Measurements from ENCODE around the gene DNAH8. TPM values are rescaled to one million over a fixed set of nuclear protein-coding genes. Genes with fewer than 3 reads are reported as not detected.
"Not testable (repeated sequence)": the region's sequence is repeated elsewhere in the genome, so short reads cannot be mapped to it uniquely, and the experiment has no call there.

The DNAH8 gene
- total RNA-seq, 1 donor from 2014 or later = 0.32 TPM

- intact Hi-C loops (cut with micrococcal nuclease) = no loop called here
Measured at GRCh38 chr6:38877721-38878120, 162.6 kb downstream of the DNAH8 start.

DNA sequence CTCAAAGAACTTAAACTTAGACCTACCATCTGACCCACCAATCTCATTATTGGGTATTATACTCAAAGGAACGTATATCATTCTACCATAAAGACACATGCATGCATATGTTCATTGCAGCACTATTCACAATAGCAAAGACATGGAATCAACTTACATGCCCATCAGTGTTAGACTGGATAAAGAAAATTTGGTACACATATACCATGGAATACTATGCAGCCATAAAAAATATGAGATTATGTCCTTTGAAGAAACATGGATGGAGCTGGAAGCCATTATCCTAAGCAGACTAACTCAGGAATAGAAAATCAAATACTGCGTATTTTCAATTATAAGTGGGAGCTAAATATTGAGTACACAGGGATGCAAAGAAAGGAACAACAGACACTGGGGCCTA, 167.0 kb downstream of the DNAH8 start:
- intact Hi-C loops (cut with micrococcal nuclease) = no loop called here

- intact Hi-C loops (cut with micrococcal nuclease) = no loop called here
Measured at GRCh38 chr6:38897507-38897906, 182.4 kb downstream of the DNAH8 start.

- intact Hi-C loops (cut with micrococcal nuclease) = no loop called here
Measured at GRCh38 chr6:38901802-38902522, 186.9 kb downstream of the DNAH8 start.

DNA sequence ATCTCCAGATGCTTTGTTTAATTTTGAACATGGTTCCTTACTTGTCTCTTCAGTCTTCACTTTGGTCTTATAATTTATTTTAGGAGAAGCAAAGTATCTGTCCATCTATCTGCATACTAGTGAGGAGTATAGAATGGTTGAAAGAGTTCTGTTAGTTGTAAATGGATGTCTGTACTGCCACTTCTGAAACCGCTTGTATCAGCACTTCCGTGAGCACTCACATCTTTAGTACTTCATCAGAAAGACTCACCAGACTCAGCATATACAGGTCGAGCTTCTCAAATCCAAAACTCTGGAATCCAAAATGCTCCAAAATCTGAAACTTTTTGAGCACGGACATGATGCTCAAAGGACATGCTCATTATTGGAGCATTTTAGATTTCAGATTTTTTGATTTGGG, 191.5 kb downstream of the DNAH8 start:
- intact Hi-C loops (cut with micrococcal nuclease) = no loop called here

GRCh38 chr6:38907264-38907663, 192.2 kb downstream of the DNAH8 start:
- intact Hi-C loops (cut with micrococcal nuclease) = no loop called here

GRCh38 chr6:38909015-38909730, 194.1 kb downstream of the DNAH8 start:
- intact Hi-C loops (cut with micrococcal nuclease) = no loop called here

- intact Hi-C loops (cut with micrococcal nuclease) = no loop called here
Measured at GRCh38 chr6:38910207-38910606, 195.1 kb downstream of the DNAH8 start.

- intact Hi-C loops (cut with micrococcal nuclease) = no loop called here
Measured at GRCh38 chr6:38912378-38912777, 197.3 kb downstream of the DNAH8 start.

DNA sequence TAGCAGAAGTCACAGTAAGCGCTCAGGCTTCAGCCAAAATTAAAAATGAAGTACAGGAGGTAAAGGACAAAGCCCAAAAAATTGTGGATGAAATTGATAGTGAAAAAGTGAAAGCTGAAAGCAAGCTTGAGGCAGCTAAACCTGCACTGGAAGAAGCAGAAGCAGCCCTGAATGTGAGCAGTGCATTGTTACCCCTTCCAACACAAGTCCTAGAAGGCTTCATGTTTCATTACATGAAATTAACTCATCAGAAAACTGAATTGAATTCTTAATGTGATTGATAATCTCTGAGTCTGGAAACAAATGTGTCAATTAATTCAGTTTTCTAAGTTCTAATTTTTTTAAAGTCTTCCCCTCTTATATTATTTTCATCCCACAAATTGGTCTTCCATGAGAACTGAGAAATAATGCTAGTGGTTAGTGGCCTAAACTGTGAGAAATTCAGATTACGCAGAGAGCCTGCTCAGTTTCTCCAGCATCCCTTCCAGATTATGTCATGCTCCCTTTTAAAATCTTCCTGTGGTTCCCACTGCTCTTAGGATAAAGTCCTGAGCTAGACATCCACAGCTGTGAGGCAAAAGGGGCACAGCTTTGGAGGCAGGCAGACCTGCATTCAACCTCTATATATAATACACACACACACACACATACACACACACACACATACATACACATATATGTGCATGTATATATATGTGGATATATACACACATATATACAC, 200.3 kb downstream of the DNAH8 start:
- intact Hi-C loops (cut with micrococcal nuclease) = no loop called here

DNA sequence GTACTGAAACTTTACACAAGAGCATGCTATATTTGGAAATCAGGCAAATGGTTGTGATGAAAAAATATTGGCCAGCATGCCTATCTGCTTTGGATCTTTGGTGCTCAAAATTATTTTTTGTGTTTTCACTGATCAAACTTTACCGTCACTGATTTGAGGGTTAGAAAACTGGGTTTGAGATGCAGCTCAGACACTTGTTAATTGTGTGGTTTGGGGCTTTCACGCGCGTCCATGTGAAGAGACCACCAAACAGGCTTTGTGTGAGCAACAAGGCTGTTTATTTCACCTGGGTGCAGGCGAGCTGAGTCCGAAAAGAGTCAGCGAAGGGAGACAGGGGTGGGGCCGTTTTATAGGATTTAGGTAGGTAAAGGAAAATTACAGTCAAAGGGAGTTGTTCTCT, 206.4 kb downstream of the DNAH8 start:
- intact Hi-C loops (cut with micrococcal nuclease) = not testable (repeated sequence)

- intact Hi-C loops (cut with micrococcal nuclease) = no loop called here
Measured at GRCh38 chr6:38924791-38925509, 209.8 kb downstream of the DNAH8 start.

GRCh38 chr6:38929560-38929959, 214.4 kb downstream of the DNAH8 start:
- intact Hi-C loops (cut with micrococcal nuclease) = no loop called here

DNA sequence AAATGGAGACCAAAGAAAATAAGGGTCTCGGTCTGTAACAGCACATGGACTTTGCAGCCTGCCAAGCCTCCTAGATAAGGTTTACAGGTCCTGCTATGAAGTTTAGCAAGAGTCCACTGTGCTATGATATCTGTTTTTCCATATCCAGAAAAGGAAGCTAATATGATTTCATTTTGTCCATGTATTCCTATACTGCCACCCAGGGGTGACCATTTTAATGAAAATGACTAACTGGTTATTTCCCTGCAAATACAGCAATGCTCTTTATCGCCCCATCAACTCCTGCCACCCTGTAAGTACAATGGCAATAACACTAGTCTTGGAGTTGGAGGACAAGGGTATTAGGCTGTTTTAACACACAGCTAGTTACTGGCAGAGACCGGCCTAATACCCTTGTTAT, 218.3 kb downstream of the DNAH8 start:
- intact Hi-C loops (cut with micrococcal nuclease) = loop anchor here (1.0 kb wide), 1 partner anchor 61 kb away; no protein-coding TSS in a partner anchor

DNA sequence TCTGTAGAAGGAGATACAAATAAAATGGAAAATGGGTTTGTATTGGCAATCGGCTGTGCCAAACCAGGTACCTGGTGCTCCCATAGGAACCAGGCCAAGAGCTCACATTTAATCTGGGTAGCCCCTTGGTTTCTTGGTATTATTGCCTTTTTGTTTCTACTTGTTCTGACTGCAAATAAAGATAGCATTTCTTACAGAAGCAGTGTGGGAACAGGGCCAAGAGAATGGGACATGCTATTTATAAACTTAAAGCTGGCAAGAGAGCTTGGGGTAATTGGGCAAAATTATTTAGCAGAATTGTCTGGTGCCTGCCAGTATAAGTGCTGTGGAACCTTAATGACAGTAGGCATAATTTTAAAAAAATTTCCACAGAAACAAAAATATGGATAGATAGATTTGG, 219.9 kb downstream of the DNAH8 start:
- intact Hi-C loops (cut with micrococcal nuclease) = no loop called here

DNA sequence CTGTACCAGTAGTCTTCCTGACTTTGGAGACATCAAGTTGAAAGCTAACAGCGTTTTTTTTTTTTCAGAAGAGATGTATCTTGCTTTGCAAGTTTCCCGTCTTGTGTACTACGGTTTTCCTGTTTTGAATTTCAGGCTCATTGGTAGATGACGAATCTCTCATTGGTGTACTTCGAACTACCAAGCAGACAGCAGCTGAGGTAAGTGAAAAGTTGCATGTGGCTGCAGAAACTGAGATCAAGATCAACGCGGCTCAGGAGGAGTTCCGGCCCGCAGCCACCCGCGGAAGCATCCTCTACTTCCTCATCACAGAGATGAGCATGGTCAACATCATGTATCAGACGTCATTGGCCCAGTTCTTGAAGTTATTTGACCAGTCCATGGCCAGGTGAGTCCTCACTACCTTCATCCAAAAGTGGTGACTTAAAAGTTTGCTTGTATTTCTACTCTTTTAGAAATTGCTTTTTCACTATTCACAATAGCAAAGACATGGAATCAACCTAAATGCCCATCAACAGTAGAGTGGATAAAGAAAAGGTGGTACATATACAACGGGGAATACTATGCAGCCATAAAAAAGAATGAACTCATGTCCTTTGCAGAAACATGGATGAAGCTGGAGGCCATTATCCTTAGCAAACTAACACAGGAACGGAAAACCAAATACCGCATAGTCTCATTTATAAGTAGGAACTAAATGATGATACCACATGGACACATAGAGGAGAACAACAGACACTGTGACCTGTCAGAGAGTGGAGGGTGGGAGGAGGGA, 222.9 kb downstream of the DNAH8 start:
- intact Hi-C loops (cut with micrococcal nuclease) = no loop called here

DNA sequence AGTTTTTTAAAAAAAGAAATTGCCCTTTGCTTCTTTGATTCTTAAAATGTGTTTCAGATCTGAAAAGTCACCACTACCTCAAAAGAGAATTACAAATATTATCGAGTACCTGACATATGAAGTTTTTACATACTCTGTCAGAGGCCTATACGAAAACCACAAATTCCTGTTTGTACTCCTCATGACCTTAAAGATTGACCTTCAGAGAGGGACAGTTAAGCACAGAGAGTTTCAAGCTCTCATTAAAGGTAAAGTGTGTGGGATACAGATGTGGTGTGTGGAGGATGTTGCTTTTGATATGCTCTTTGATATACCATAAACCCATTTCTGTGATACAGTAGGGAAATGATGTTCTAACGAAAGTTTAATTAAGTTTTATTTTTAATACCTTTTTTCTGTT, 223.6 kb downstream of the DNAH8 start:
- intact Hi-C loops (cut with micrococcal nuclease) = no loop called here

DNA sequence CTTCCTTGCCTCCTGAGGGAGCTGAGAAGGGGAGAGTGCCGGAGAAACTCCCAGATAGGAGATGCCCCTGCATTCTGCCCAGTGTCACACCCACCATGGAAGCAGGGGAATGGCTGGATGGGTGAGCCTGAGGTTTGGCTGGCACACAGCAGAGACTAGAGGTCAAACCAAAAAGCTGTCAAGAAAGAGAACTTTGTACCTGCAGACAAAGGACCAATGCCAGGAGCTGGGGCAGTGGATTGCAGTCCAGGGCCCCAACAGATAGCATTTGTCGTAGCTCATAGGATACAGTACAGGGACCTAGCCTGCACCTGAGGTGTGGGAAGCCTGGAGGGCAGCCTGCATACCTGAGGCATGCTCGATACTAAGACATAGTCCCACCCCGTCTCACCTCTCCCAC, 227.3 kb downstream of the DNAH8 start:
- intact Hi-C loops (cut with micrococcal nuclease) = no loop called here

DNA sequence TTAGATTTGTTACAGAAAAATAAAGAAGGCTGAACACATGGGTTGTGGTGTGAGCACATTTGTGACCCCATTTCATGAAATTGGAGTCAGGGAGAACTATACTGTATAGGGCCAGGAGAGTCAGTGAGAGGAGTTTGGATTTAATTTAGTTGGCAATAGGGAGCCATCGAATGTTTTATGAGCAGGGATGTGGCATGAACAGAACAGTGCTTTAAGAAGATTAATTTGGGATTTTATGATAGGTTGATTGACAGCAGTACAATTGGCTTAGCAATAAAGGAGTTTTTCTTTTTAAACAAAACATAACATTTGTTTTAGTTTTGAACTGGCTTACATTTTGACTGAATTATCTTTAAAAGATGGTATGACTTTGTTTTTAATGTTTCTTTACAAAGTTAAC, 227.9 kb downstream of the DNAH8 start:
- intact Hi-C loops (cut with micrococcal nuclease) = no loop called here

DNA sequence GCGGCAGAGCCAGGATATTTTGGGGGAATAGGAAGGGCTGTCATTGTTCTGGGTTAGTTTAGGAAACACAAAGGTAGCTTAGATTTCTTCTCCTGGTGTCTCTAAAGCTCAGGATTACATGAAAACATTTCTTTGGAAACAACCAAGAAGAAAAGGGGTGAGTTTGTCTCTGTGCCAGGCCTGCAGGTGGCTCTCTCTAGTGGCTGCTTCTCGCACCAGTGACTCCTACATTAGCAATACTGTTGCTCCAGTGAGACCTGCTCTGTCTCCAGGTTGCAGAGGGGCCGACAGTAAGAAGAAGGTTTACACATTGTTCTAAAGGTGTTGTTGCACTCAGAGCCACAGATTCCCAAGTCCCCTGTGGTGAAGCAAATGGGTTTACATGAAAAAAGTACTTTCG, 228.9 kb downstream of the DNAH8 start:
- intact Hi-C loops (cut with micrococcal nuclease) = no loop called here

All from T-helper 2 cell treated with Interferon-gamma antibody and Interleukin-4, amounts not matched to agents 100 ng/mL and 5 ng/mL, for 36 hours (primary cell).